Hepatocyte (in vitro differentiated cells): ENCODE results near the gene SORCS2. TPM values are rescaled to one million over a fixed set of nuclear protein-coding genes. Genes with fewer than 3 reads are reported as not detected.

Experiments used
- DNase-seq: peaks from one replicate; pipeline ENCODE4 v3.0.0-alpha.2; 2016; ENCODE audit warnings: low spot score
- H2AFZ ChIP-seq: fragments of 200-600 bp; sonication (generic); 2 replicates; pipeline ENCODE4 v1.6.0; 2016; ENCODE audit warnings: antibody characterized with exemption, mild to moderate bottlenecking
- H3K27ac ChIP-seq: fragments of 200-600 bp; sonication (generic); 2 replicates; pipeline ENCODE4 v1.5.1; 2016; ENCODE audit warnings: mild to moderate bottlenecking
- H3K27me3 ChIP-seq: fragments of 200-600 bp; sonication (generic); 2 replicates; pipeline ENCODE4 v1.6.1; 2016
- H3K36me3 ChIP-seq: fragments of 200-600 bp; sonication (generic); replicated peaks from 2 replicates; pipeline ENCODE4 v1.5.1; 2016; ENCODE audit warnings: low read depth; ENCODE audit not compliant: insufficient read depth
- H3K4me1 ChIP-seq: fragments of 200-600 bp; sonication (generic); 2 replicates; pipeline ENCODE4 v1.5.1; 2016; ENCODE audit warnings: mild to moderate bottlenecking, moderate library complexity; ENCODE audit not compliant: insufficient read depth
- H3K4me2 ChIP-seq: fragments of 200-600 bp; sonication (generic); 2 replicates; pipeline ENCODE4 v1.6.0; 2016
- H3K4me3 ChIP-seq: fragments of 200-600 bp; sonication (generic); 2 replicates; pipeline ENCODE4 v1.5.1; 2016; ENCODE audit warnings: mild to moderate bottlenecking
- H3K79me2 ChIP-seq: fragments of 200-600 bp; sonication (generic); 2 replicates; pipeline ENCODE4 v1.6.0; 2017; ENCODE audit warnings: mild to moderate bottlenecking
- H3K9me2 ChIP-seq: fragments of 200-600 bp; sonication (generic); replicated peaks from 2 replicates; pipeline ENCODE4 v1.6.0; 2017; ENCODE audit warnings: mild to moderate bottlenecking; ENCODE audit not compliant: insufficient read depth
- H3K9me3 ChIP-seq: fragments of 200-600 bp; sonication (generic); 2 replicates; pipeline ENCODE4 v1.5.1; 2016; ENCODE audit warnings: low read depth, mild to moderate bottlenecking
- H4K20me1 ChIP-seq: fragments of 200-600 bp; sonication (generic); 2 replicates; pipeline ENCODE4 v1.6.0; 2016; ENCODE audit warnings: mild to moderate bottlenecking; ENCODE audit not compliant: insufficient read depth, poor library complexity, severe bottlenecking
- EZH2 ChIP-seq: fragments of 200-600 bp; sonication (generic); IDR thresholded peaks from 2 replicates; pipeline ENCODE4 v1.6.1; 2016; ENCODE audit warnings: antibody characterized with exemption, mild to moderate bottlenecking, borderline replicate concordance
- EZH2phosphoT487 ChIP-seq: fragments of 200-600 bp; sonication (generic); IDR thresholded peaks from one replicate; pipeline ENCODE4 v1.6.1; 2018; ENCODE audit warnings: antibody characterized with exemption, mild to moderate bottlenecking, low read depth, moderate library complexity; ENCODE audit not compliant: unreplicated experiment, severe bottlenecking
- WGBS: methylation state at CpG from one replicate; pipeline ENCODE4 v1.1.6; 2016; ENCODE audit warnings: low lambda C conversion rate; ENCODE audit errors: missing lambda C conversion rate; 5-methylcytosine and 5-hydroxymethylcytosine counted together
- polyA plus RNA-seq: library from polyadenylated mRNA; unstranded; fragments of >200 nt; fragmentation: Nextera tagmentation; extraction: Ambion mirVana; gene quantifications from 2 replicates; pipeline ENCODE4 v1.2.1, GENCODE V29; 2016
- total RNA-seq: library from RNA; depleted of rRNA; stranded (reverse); fragments of >200 nt; gene quantifications from 2 replicates; pipeline ENCODE4 v1.2.3, GENCODE V29; 2014
- TF ChIP-seq, protein P1 (sequence below): fragments of 200-600 bp; sonication (generic); IDR thresholded peaks from 2 replicates; pipeline ENCODE4 v1.5.1; 2016; ENCODE audit warnings: antibody characterized with exemption, mild to moderate bottlenecking; ENCODE audit not compliant: poor library complexity

SORCS2 gene
- total and polyA plus RNA-seq, 2 experiments from 2014 or later = 1.6 to 4.8 TPM

DNA sequence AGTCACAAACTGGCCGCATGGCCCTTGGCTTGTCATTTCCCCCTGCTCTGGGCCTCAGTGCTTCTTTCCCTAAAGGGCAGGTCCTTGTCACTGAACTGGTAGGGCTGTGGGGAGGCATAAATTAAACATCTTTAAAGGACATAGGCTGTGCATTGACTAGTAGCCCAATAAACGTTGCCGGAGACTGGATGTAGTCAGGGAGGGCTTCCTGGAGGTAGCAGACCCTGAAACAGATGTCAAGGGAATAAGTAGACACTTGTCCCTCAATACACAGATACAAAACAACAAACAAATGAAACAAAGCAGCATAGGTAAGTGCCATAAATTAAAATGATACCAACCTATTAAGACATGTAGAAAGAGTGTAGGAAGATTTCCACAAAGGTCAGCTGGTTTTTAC lies 314.2 kb downstream of the SORCS2 start:
- Histone ChIP-seq H3K9me2 (no peaks in the 10 kb centered on the region), H3K27ac (no peak overlapping the region), H3K36me3 (no peaks in the 10 kb centered on the region), H3K4me3 (no peak overlapping the region), H3K27me3 (no peaks in the 10 kb centered on the region), H3K4me2 (no peak overlapping the region), H3K9me3 (no peaks in the 10 kb centered on the region), H4K20me1 (no peaks in the 10 kb centered on the region), H2AFZ (no peak overlapping the region), H3K4me1 (no peaks in the 10 kb centered on the region), H3K79me2 (no peaks in the 10 kb centered on the region)
- WGBS = 90% methylated on average over 3 of the region's 3 CpGs
- DNase-seq = no peak
- TF ChIP-seq EZH2 (no peak), EZH2phosphoT487 (no peak)
- TF ChIP-seq, protein P1, sequence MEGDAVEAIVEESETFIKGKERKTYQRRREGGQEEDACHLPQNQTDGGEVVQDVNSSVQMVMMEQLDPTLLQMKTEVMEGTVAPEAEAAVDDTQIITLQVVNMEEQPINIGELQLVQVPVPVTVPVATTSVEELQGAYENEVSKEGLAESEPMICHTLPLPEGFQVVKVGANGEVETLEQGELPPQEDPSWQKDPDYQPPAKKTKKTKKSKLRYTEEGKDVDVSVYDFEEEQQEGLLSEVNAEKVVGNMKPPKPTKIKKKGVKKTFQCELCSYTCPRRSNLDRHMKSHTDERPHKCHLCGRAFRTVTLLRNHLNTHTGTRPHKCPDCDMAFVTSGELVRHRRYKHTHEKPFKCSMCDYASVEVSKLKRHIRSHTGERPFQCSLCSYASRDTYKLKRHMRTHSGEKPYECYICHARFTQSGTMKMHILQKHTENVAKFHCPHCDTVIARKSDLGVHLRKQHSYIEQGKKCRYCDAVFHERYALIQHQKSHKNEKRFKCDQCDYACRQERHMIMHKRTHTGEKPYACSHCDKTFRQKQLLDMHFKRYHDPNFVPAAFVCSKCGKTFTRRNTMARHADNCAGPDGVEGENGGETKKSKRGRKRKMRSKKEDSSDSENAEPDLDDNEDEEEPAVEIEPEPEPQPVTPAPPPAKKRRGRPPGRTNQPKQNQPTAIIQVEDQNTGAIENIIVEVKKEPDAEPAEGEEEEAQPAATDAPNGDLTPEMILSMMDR = no peak

DNA sequence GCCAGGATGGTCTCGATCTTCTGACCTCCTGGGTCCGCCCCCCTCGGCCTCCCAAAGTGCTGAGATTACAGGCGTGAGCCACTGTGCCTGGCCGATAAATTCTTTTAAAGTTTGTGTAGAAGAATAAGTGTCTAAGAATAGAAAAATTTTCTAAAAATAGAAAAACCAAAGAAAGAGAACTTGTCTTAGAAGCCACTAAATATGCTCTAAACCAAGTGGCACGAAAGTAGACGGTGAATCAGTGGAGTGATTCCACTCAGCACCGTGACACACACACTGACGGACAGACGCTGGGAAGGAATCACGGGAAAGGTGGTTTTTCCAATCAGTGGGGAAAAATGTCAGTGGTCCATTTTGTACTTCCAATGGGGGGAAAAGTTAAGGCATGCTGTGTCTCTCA lies 315.0 kb downstream of the SORCS2 start:
- 91% methylated on average over 11 of the region's 11 CpGs for WGBS
- Histone ChIP-seq H3K27ac (no peak overlapping the region), H3K9me3 (no peaks in the 10 kb centered on the region), H3K4me2 (no peak overlapping the region), H4K20me1 (no peaks in the 10 kb centered on the region), H3K4me3 (no peak overlapping the region), H2AFZ (no peak overlapping the region), H3K79me2 (no peaks in the 10 kb centered on the region), H3K9me2 (no peaks in the 10 kb centered on the region), H3K36me3 (no peaks in the 10 kb centered on the region), H3K27me3 (no peaks in the 10 kb centered on the region), H3K4me1 (peaks cover 4% of the 10 kb centered on the region)
- TF ChIP-seq EZH2phosphoT487 = no peak
- TF ChIP-seq EZH2 = no peak
- TF ChIP-seq, protein P1 = no peak
- no peak for DNase-seq

DNA sequence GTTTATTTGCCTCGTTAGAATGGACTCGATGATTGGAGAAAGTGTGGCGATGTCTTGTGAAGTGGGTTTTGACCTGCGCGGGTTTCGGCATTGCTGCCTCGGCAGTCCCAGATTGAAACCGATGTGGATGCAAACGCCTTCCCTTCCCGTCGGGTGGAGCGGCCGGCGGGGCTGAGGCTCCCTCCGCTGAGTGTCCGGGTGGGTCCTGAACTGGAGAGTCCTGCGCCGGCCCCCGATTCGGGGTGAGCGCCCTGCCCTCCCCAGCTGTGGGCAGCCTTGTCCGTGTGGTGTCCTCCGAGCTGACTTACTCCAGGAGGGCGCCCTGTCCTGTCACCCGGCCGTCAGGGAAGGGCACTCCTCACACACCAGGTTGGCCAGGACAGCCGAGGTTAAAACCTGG lies 317.7 kb downstream of the SORCS2 start:
- Histone ChIP-seq H3K9me3 (no peaks in the 10 kb centered on the region), H3K4me2 (no peak overlapping the region), H2AFZ (no peak overlapping the region), H3K9me2 (no peaks in the 10 kb centered on the region), H3K27ac (no peak overlapping the region), H3K4me3 (no peak overlapping the region), H3K79me2 (no peaks in the 10 kb centered on the region), H3K4me1 (peaks cover 8% of the 10 kb centered on the region), H4K20me1 (no peaks in the 10 kb centered on the region), H3K27me3 (no peaks in the 10 kb centered on the region), H3K36me3 (no peaks in the 10 kb centered on the region)
- no peak for TF ChIP-seq EZH2phosphoT487
- no peak for TF ChIP-seq EZH2
- TF ChIP-seq, protein P1 = no peak
- WGBS = 89% methylated on average over 26 of the region's 27 CpGs
- no peak for DNase-seq

DNA sequence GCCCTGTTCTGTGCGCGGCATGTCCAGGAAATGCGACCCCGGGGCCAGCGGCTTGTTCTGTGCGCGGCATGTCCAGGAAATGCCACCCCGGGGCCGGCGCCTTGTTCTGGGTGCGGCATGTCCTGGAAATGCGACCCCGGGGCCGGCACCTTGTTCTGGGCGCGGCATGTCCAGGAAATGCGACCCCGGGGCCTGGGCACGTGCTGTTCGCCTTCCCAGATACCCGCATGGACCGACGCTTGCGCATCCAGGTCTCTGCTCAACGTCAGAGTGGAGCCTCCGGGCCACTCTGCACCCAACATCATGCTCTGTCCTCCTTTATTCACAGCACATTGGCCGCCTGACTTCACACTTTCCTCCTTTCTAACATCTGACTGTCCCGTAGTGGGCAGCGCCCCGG lies 318.2 kb downstream of the SORCS2 start:
- H4K20me1 ChIP-seq = no peaks in the 10 kb centered on the region
- no peaks in the 10 kb centered on the region for H3K79me2 ChIP-seq
- H3K27ac ChIP-seq = no peak overlapping the region
- no peak overlapping the region for H3K4me3 ChIP-seq
- no peaks in the 10 kb centered on the region for H3K36me3 ChIP-seq
- H3K4me2 ChIP-seq = no peak overlapping the region
- WGBS = 91% methylated on average over 29 of the region's 30 CpGs
- peaks cover 8% of the 10 kb centered on the region for H3K4me1 ChIP-seq
- H3K9me3 ChIP-seq = no peaks in the 10 kb centered on the region
- TF ChIP-seq EZH2 (no peak), EZH2phosphoT487 (no peak)
- TF ChIP-seq, protein P1 = no peak
- H3K27me3 ChIP-seq = no peaks in the 10 kb centered on the region
- DNase-seq = no peak
- no peaks in the 10 kb centered on the region for H3K9me2 ChIP-seq
- no peak overlapping the region for H2AFZ ChIP-seq
